NCI-H2171 treated with DMSO at 0.1 percent for 48 hours (cell line): ENCODE measurements around the gene FBXL20.
"Not testable (repeated sequence)": the region's sequence is repeated elsewhere in the genome, so short reads cannot be mapped to it uniquely, and the experiment has no call there.

Experiments used
- DNase-seq: peaks from one replicate; lab custom pipeline; 2025; lab: John Stamatoyannopoulos, UW

The FBXL20 gene

DNA sequence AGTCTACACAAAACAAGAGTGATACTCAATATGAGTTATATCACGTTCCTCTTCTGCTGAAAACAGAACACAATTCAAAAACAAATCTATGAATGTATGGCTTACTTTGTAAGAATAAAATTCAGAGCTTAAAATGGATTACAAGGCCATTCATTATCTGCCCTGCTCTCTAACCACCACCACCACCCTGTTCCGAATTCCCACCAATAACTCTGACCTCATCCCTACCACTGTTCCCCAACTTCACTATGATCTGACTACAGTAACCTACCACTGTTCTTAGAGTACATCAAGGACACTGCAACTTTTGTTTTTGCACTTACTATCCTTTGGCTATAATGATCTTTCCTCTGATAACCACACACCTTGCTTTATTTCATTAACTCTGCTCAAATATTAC is 21.3 kb downstream of the FBXL20 start:
- DNase-seq: no peak

DNA sequence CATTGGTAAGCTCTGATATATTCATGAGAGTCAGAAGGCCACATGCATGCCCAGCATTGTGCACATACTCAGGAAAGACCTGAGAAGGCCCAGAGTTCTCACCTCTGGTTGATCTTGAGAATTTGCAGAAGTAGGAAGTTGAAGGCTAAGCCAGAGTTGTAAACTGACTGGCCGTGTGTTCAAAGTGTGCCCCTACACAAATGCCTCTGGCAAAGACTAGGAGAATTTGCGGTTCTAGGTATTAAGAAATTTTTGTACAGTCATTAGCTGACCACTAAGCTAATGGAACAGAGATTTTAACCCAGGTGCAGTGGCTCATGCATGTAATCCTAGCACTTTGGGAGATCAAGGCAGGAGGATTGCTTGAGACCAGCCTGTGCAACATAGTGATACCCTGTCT is 25.0 kb downstream of the FBXL20 start:
- no peak for DNase-seq

- DNase-seq: not testable (repeated sequence)
Measured at GRCh38 chr17:39367805-39368204, 33.6 kb downstream of the FBXL20 start.

- no peak for DNase-seq
Measured at GRCh38 chr17:39365872-39366271, 35.6 kb downstream of the FBXL20 start.

DNA sequence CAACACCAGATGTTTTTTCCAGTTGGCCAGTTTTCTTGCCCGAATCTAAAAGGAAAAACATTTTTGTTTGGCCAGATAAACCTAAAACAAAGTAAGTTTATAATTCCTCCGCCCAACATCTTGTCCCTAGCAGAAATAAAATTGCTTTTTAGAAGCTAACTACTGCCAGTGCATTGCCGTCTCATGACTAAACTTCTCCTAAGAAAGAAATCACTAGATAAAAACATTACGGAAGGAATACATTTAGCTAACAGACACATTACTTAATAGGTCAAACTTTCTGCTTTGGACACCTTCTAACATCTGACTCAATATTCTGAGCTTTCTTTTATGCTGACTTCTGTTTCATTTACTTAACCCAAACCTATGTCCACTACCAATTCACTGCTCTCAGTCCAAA is 36.2 kb downstream of the FBXL20 start:
- no peak for DNase-seq

- no peak for DNase-seq
Measured at GRCh38 chr17:39364236-39365025, 37.0 kb downstream of the FBXL20 start.

DNA sequence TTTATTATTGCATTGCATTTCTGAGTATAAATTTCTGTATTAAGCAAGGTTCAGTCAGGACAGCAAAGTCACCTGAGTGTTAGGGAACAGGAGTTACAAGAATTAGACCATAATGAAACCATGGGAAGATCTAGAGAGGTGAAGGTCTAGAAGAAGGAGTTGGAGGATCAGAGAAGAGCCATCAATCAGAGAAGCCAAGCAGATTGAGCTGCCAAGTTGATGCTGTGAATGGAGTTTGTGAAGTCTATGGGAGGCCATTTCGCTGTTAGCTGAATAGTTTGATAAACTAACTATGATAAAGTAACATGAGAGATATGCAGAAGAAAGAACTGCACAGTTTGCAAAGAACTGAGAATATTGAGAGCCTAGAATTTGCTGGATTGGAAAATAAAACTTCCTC is 40.4 kb downstream of the FBXL20 start:
- no peak for DNase-seq

DNA sequence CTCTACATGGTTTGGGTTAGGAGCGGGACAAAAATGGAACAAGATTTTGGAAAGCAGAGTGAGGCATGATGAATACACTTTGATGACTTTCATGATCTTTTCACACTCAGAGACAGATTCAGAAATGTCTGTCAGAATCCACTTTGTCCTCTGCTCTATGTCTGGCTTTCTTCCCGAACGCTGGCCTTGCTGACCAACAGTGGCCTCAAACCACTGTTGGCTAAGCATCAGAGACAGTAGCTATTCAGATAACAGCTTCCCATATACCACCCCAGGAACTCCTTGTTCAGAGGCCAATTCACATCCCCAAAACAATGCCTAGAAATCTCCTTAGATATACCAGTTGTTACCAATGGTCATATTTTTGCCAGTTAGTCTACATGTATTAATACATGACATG is 40.9 kb downstream of the FBXL20 start:
- no peak for DNase-seq

GRCh38 chr17:39359994-39360393 is 41.4 kb downstream of the FBXL20 start:
- DNase-seq: no peak

- DNase-seq: no peak
Measured at GRCh38 chr17:39357986-39358385, 43.4 kb downstream of the FBXL20 start.

DNA sequence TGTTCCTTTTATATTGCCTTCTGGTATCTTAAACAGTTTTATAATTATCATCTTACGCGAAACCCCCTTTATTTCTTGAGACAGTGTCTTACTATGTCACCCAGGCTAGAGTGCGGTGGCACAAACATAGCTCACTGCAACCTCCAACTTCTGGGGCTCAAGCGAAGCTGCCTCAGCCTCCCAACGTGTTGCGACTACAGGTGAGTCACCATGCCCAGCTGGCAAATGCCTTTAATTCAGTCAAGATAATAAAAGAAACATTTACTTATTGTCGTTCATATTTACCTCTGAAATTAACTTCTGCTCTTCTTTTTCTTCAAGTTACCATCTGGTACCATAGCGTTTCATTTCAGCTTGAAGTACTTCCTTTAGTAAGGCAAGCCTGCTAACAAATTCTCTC is 43.9 kb downstream of the FBXL20 start:
- no peak for DNase-seq

DNA sequence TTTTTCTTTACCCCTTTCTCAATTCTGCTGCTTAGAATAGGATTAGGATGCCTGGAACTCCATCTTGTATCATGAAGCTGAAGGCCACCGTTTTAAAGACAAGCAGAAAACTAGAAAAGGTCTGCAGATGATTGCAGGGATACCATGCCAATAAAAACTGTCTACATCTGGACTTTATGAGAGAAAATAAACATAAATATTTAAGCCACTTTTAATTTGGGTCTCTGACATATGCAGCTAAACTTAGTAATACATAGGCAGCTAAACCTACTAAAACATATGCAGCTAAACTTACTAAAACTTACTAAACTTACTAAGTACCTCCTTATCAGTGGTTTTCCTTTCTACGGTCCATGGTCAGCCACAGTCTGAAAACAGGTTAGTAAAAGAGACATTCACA is 48.4 kb downstream of the FBXL20 start:
- DNase-seq: no peak

- DNase-seq: peak; percentile 15
Measured at GRCh38 chr17:39352511-39352910, 48.9 kb downstream of the FBXL20 start.

GRCh38 chr17:39351508-39351907 is 49.9 kb downstream of the FBXL20 start:
- no peak for DNase-seq

DNA sequence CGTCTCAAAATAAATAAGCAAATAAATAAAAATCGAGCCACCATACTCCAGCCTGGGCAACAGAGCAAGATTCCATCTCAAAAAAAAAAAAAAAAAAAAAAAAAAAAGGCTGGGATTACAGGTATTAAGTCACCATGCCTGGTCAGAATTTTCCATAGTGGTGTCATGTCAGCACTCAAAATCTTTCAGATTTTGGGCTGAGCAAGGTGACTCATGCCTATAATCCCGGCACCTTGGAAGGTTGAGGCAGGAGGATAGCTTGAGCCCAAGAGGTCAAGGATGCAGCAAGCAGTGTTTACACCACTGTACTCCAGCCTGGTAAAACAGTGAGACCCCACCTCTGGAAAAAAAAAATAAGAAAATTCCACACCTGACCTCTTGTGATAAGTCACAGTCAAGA is 52.2 kb downstream of the FBXL20 start:
- no peak for DNase-seq

DNA sequence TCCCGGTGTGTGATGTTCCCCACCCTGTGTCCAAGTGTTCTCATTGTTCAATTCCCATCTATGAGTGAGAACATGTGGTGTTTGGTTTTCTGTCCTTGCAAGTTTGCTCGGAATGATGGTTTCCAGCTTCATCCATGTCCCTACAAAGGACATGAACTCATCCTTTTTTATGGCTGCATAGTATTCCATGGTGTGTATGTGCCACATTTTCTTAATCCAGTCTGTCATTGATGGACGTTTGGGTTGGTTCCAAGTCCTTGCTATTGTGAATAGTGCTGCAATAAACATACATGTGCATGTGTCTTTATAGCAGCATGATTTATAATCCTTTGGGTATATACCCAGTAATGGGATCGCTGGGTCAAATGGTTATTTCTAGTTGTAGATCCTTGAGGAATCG is 54.6 kb downstream of the FBXL20 start:
- DNase-seq: not testable (repeated sequence)

GRCh38 chr17:39341541-39341940 is 59.9 kb downstream of the FBXL20 start:
- no peak for DNase-seq

- DNase-seq: no peak
Measured at GRCh38 chr17:39340731-39341130, 60.7 kb downstream of the FBXL20 start.

DNA sequence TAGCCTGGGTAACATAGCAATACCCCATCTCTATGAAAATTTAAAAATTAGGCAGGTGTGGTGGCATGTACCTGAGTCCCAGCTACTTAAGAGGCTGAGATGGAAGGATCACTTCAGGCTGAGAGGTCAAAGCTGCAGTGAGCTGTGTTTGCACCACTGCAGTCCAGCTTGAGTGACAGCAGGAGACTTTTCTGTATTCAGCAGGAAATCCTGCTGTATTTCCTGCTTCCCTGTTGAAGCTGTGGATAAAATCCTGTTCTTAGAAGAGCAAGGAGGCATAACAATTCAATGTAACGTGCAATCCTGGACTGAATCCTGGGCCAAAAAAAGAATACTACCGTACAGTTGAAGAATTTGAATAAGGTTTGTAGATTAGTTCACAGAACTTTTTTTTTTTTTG is 62.2 kb downstream of the FBXL20 start:
- no peak for DNase-seq

DNA sequence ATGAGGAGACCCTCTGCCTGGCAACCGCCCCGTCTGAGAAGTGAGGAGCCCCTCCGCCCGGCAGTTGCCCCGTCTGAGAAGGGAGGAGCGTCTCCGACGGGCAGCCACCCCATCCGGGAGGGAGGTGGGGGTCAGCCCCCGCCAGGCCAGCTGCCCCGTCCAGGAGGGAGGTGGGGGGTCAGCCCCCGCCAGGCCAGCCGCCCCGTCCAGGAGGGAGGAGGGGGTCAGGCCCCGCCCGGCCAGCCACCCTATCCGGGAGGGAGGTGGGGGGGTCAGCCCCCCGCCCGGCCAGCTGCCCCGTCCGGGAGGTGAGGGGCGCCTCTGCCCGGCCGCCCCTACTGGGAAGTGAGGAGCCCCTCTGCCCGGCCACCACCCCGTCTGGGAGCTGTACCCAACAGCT is 63.8 kb downstream of the FBXL20 start:
- DNase-seq: not testable (repeated sequence)

- DNase-seq: no peak
Measured at GRCh38 chr17:39335704-39336223, 65.7 kb downstream of the FBXL20 start.

DNA sequence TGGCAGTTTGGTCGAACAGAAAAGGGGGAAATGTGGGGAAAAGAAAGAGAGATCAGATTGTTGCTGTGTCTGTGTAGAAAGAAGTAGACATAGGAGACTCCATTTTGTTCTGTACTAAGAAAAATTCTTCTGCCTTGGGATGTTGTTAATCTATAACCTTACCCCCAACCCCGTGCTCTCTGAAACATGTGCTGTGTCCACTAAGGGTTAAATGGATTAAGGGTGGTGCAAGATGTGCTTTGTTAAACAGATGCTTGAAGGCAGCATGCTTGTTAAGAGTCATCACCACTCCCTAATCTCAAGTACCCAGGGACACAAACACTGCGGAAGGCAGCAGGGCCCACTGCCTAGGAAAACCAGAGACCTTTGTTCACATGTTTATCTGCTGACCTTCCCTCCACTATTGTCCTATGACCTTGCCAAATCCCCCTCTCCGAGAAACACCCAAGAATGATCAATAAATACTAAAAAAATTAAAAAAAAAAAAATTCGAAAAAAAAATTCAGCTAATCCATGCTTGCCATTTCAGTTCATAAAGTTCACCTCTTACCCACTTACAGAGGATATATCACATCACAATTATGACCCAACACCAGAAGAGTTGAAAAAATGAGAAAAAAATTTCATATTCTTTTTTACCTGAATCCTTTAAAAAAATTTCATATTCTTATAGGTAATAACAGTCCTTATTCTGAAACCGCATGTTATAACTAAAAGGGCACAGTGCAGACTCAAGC is 67.2 kb downstream of the FBXL20 start:
- DNase-seq: not testable (repeated sequence)

- DNase-seq: no peak
Measured at GRCh38 chr17:39332092-39332491, 69.3 kb downstream of the FBXL20 start.
